Spleen (tissue), 11 donors: Measurements from ENCODE around the gene SP6. TPM values are rescaled to one million over a fixed set of nuclear protein-coding genes. Genes with fewer than 3 reads are reported as not detected.

Experiments used
- DNase-seq: peaks from one replicate; pipeline ENCODE4 v3.0.0-alpha.2; 2020
- H3K27ac ChIP-seq, 8 donors: fragments of 200-600 bp; sonication (generic) in 7 of 8; 1 replicate in 4 of 8; 2 replicates in 4 of 8; pipeline versions ENCODE4 v1.5.0 to v1.8.0; 2016 to 2021; ENCODE audit warnings: inconsistent platforms in 4 of 8, mild to moderate bottlenecking in 4 of 8, moderate library complexity in 1 of 8
- H3K27me3 ChIP-seq, 7 donors: fragments of 200-600 bp; sonication (generic) in 6 of 7; replicated peaks in 1 of 7; 1 replicate in 4 of 7; 2 replicates in 3 of 7; pipeline versions ENCODE4 v1.5.0 to v1.8.0; 2016 to 2021; ENCODE audit warnings: inconsistent platforms in 3 of 7, mild to moderate bottlenecking in 1 of 7
- H3K36me3 ChIP-seq, 6 donors: fragments of 200-600 bp; sonication (generic) in 5 of 6; 1 replicate in 4 of 6; 2 replicates in 2 of 6; pipeline versions ENCODE4 v1.5.0 to v1.8.0; 2016 to 2021; ENCODE audit warnings: inconsistent platforms in 2 of 6
- H3K4me1 ChIP-seq, 6 donors: fragments of 200-600 bp; sonication (generic) in 5 of 6; 1 replicate in 3 of 6; 2 replicates in 3 of 6; pipeline versions ENCODE4 v1.5.0 to v1.8.0; 2016 to 2021; ENCODE audit warnings: inconsistent platforms in 3 of 6
- H3K4me3 ChIP-seq, 8 donors: fragments of 200-600 bp; sonication (generic) in 7 of 8; 1 replicate in 4 of 8; 2 replicates in 4 of 8; pipeline versions ENCODE4 v1.5.0 to v1.8.0; 2016 to 2021; ENCODE audit warnings: inconsistent platforms in 4 of 8, mild to moderate bottlenecking in 4 of 8, moderate library complexity in 2 of 8
- H3K9me3 ChIP-seq, 8 donors: fragments of 200-600 bp; sonication (generic) in 7 of 8; 1 replicate in 4 of 8; 2 replicates in 4 of 8; pipeline versions ENCODE4 v1.5.0 to v1.8.0; 2016 to 2021; ENCODE audit warnings: inconsistent platforms in 4 of 8
- CTCF ChIP-seq, 11 experiments: fragments of 200-600 bp in 7 of 11; fragments of 450-650 bp in 4 of 11; sonication (generic) in 4 of 11; IDR thresholded peaks in 8 of 11; conservative IDR thresholded peaks in 3 of 11; 1 replicate in 7 of 11; 2 replicates in 4 of 11; pipeline versions ENCODE4 v1.4.0 to v1.8.0; 2016 to 2021; ENCODE audit warnings: antibody characterized with exemption in 11 of 11, inconsistent platforms in 4 of 11, mild to moderate bottlenecking in 1 of 11
- POLR2A ChIP-seq, 3 donors: fragments of 450-650 bp; IDR thresholded peaks; one replicate each; pipeline ENCODE4 v1.5.1; 2017; ENCODE audit warnings: antibody characterized with exemption in 3 of 3, mild to moderate bottlenecking in 1 of 3
- POLR2AphosphoS5 ChIP-seq, 3 donors: sonication (generic); formaldehyde crosslinking; IDR thresholded peaks; one replicate each; pipeline ENCODE4 v1.5.1; 2017; ENCODE audit warnings: antibody characterized with exemption in 3 of 3
- WGBS, 5 donors: extraction: QIAGEN DNeasy Blood & Tissue Kit in 3 of 5; methylation state at CpG; one replicate each; pipeline versions ENCODE4 v1.1.5 to v1.1.7; 2013 to 2018; 5-methylcytosine and 5-hydroxymethylcytosine counted together
- intact Hi-C: fragments of 100-400 bp; cut with DNase I; formaldehyde crosslinking; loops from one replicate; pipeline ENCODE4 v1.15.0; 2023; ENCODE audit warnings: low total_unique reads
- polyA plus RNA-seq, 3 donors: library from polyadenylated mRNA; stranded (reverse); fragments of 200-250 nt; gene quantifications; one replicate each; pipeline ENCODE4 v1.2.1, GENCODE V29; 2013
- total RNA-seq, 7 donors: library from RNA; depleted of rRNA in 3 of 7; stranded (reverse); fragments of >200 nt in 3 of 7; fragmentation: NEBNext Ultra II Directional in 4 of 7; extraction: Animal tissue kit (Norgen Biotek cat#: 25700) in 4 of 7; gene quantifications; one replicate each; pipeline versions ENCODE4 v1.1.0 to v1.2.1, GENCODE V29; 2016 to 2021
- donor health status: healthy with polysubstance abuse.
- donor health status: DM: no; HTN: no; CAD: no; lungs with moderate emphysema.
- donor health status: DM: no; HTN: no; CAD: no.
- donor health status: Bipolar disorder and iron deficiency.
- donor health status: healthy.
- donor health status: DM: no; HTN: no; CAD: no.
- donor health status: DM: yes; HTN: yes; CAD: no.

The SP6 gene
- total and polyA plus RNA-seq, 10 donors: 0.11 to 3.0 (median 1.1) TPM

GRCh38 chr17:47806026-47806912 lies 44.7 kb downstream of the SP6 start:
- H3K9me3 ChIP-seq: no peaks in the 10 kb centered on the region
- intact Hi-C loops: loop anchor here (10.0 kb wide), 1 partner anchor 131 kb away; no protein-coding TSS in a partner anchor
- no peaks in the 10 kb centered on the region for H3K27me3 ChIP-seq
- no peak for DNase-seq
- WGBS, 5 donors: 82 to 93% (median 90%) methylated on average over 16 of the region's 16 CpGs
- no peak overlapping the region for H3K4me3 ChIP-seq
- H3K27ac ChIP-seq: no peak overlapping the region
- TF ChIP-seq POLR2AphosphoS5 (IDR thresholded peaks at IDR 0.05): no peak
- TF ChIP-seq CTCF (IDR thresholded peaks at IDR 0.05 in 8 of 11, conservative IDR thresholded peaks at IDR 0.05 in 3 of 11): no peak
- TF ChIP-seq POLR2A (IDR thresholded peaks at IDR 0.05): no peak
- H3K4me1 ChIP-seq: peaks cover 0 to 5% (median 0%) of the 10 kb centered on the region in 6 donors
- peaks cover 0 to 54% (median 45%) of the 10 kb centered on the region in 6 donors for H3K36me3 ChIP-seq

GRCh38 chr17:47804461-47804860 lies 46.5 kb downstream of the SP6 start:
- Histone ChIP-seq H3K36me3 (peaks cover 0 to 35% (median 30%) of the 10 kb centered on the region in 6 donors), H3K9me3 (no peaks in the 10 kb centered on the region), H3K27me3 (no peaks in the 10 kb centered on the region), H3K27ac (no peak overlapping the region), H3K4me1 (no peaks in the 10 kb centered on the region), H3K4me3 (no peak overlapping the region)
- no peak for DNase-seq
- intact Hi-C loops: loop anchor here (10.0 kb wide), 1 partner anchor 130 kb away; no protein-coding TSS in a partner anchor
- TF ChIP-seq POLR2AphosphoS5 (IDR thresholded peaks at IDR 0.05): no peak
- TF ChIP-seq CTCF (IDR thresholded peaks at IDR 0.05 in 8 of 11, conservative IDR thresholded peaks at IDR 0.05 in 3 of 11): no peak
- no peak for TF ChIP-seq POLR2A (IDR thresholded peaks at IDR 0.05)
- 61 to 88% (median 72%) methylated on average over 1 to 3 of the region's 3 CpGs for WGBS, 5 donors

GRCh38 chr17:47803751-47804150 lies 47.2 kb downstream of the SP6 start:
- TF ChIP-seq POLR2AphosphoS5 (IDR thresholded peaks at IDR 0.05): no peak
- TF ChIP-seq POLR2A (IDR thresholded peaks at IDR 0.05): no peak
- no peak for TF ChIP-seq CTCF (IDR thresholded peaks at IDR 0.05 in 8 of 11, conservative IDR thresholded peaks at IDR 0.05 in 3 of 11)
- intact Hi-C loops: loop anchor here (10.0 kb wide), 1 partner anchor 129 kb away; no protein-coding TSS in a partner anchor
- no peak for DNase-seq

GRCh38 chr17:47803201-47803600 lies 47.8 kb downstream of the SP6 start:
- no peak for DNase-seq
- no peaks in the 10 kb centered on the region for H3K27me3 ChIP-seq
- TF ChIP-seq POLR2A (IDR thresholded peaks at IDR 0.05) (no peak), CTCF (IDR thresholded peaks at IDR 0.05 in 8 of 11, conservative IDR thresholded peaks at IDR 0.05 in 3 of 11) (no peak)
- H3K4me1 ChIP-seq: no peaks in the 10 kb centered on the region
- H3K36me3 ChIP-seq: peaks cover 0 to 23% (median 18%) of the 10 kb centered on the region in 6 donors
- no peak overlapping the region for H3K4me3 ChIP-seq
- no peaks in the 10 kb centered on the region for H3K9me3 ChIP-seq
- intact Hi-C loops: loop anchor here (10.0 kb wide), 1 partner anchor 128 kb away; no protein-coding TSS in a partner anchor
- no peak overlapping the region for H3K27ac ChIP-seq
- WGBS, 5 donors: 51 to 82% (median 55%) methylated on average over 4 to 5 of the region's 5 CpGs

More at GRCh38 chr17:47803751-47804150, 47.2 kb downstream of the SP6 start:
- H3K4me3 ChIP-seq: no peak overlapping the region
- no peak overlapping the region for H3K27ac ChIP-seq
- H3K4me1 ChIP-seq: no peaks in the 10 kb centered on the region
- H3K27me3 ChIP-seq: no peaks in the 10 kb centered on the region
- H3K9me3 ChIP-seq: no peaks in the 10 kb centered on the region
- peaks cover 0 to 28% (median 23%) of the 10 kb centered on the region in 6 donors for H3K36me3 ChIP-seq
- WGBS, 5 donors: 72 to 81% (median 77%) methylated on average over 6 of the region's 6 CpGs
